Measurements from ENCODE around the gene SLC4A3. TPM values are rescaled to one million over a fixed set of nuclear protein-coding genes. Genes with fewer than 3 reads are reported as not detected.

SLC4A3 gene
- total RNA-seq, 1 experiment from 2014 or later: 11.6 TPM

- Histone ChIP-seq H3K4me2 (ENCODE audit: low read length) (no peak overlapping the region), H3K9me2 (replicated peaks; ENCODE audit: low read length) (no peaks in the 10 kb centered on the region), H4K20me1 (ENCODE audit: low read length) (no peaks in the 10 kb centered on the region), H3K36me3 (ENCODE audit: low read depth, low read length) (no peaks in the 10 kb centered on the region), H3K9ac (ENCODE audit: low read length) (no peak overlapping the region), H3K4me3 (ENCODE audit: low read length) (no peak overlapping the region), H3K9me3 (ENCODE audit: low read length) (no peaks in the 10 kb centered on the region), H2AFZ (ENCODE audit: low read length) (no peak overlapping the region), H3F3A (ENCODE audit: low read length, unreplicated experiment) (no peaks in the 10 kb centered on the region), H3K27me3 (ENCODE audit: low read length) (no peaks in the 10 kb centered on the region), H3K27ac (ENCODE audit: low read length) (no peak overlapping the region), H3K4me1 (ENCODE audit: insufficient read depth, low read length) (peaks cover 5% of the 10 kb centered on the region; the same call in 1 of the 2 replicates), H3K79me2 (ENCODE audit: low read length) (peaks cover 7% of the 10 kb centered on the region)
- intact Hi-C loops (cut with micrococcal nuclease): no loop called here
- DNase-seq (no peak), ATAC-seq (no peak)
- ChIA-PET POLR2A (ENCODE audit: unreplicated experiment) (interaction anchor here (0.6 kb wide), 1 partner anchor 408 kb away, joined by 4 read pairs; no protein-coding TSS in a partner anchor), CTCF (interaction anchor here (0.6 kb wide), 1 partner anchor 72 kb away, joined by 3 read pairs; no protein-coding TSS in a partner anchor)
- no TSS peak for BruUV-seq (replicated peaks)
- TF ChIP-seq EZH2phosphoT487 (IDR thresholded peaks at IDR 0.05; ENCODE audit: borderline replicate concordance, low read length): no peak
- TF ChIP-seq CTCF (conservative IDR thresholded peaks at IDR 0.05; ENCODE audit: low read depth, low read length): no peak
- TF ChIP-seq EZH2 (IDR thresholded peaks at IDR 0.05; ENCODE audit: low read length, unreplicated experiment): no peak
These were observed 4.7 kb downstream of the SLC4A3 start for GRCh38 chr2:219631904-219632759.

- intact Hi-C loops (cut with micrococcal nuclease): no loop called here
- H3K4me2 ChIP-seq (ENCODE audit: low read length): no peak overlapping the region
- H3K79me2 ChIP-seq (ENCODE audit: low read length): peaks cover 7% of the 10 kb centered on the region
- H3K4me3 ChIP-seq (ENCODE audit: low read length): no peak overlapping the region
- no peak overlapping the region for H3K9ac ChIP-seq (ENCODE audit: low read length)
- H3K27me3 ChIP-seq (ENCODE audit: low read length): no peaks in the 10 kb centered on the region
- ChIA-PET POLR2A (ENCODE audit: unreplicated experiment) (interaction anchor here (0.6 kb wide), 1 partner anchor 408 kb away, joined by 4 read pairs; no protein-coding TSS in a partner anchor), CTCF (interaction anchor here (0.6 kb wide), 1 partner anchor 73 kb away, joined by 3 read pairs; no protein-coding TSS in a partner anchor)
- DNase-seq: no peak
- H2AFZ ChIP-seq (ENCODE audit: low read length): no peak overlapping the region
- H3F3A ChIP-seq (ENCODE audit: low read length, unreplicated experiment): no peaks in the 10 kb centered on the region
- no peaks in the 10 kb centered on the region for H3K36me3 ChIP-seq (ENCODE audit: low read depth, low read length)
- no peaks in the 10 kb centered on the region for H3K9me2 ChIP-seq (replicated peaks; ENCODE audit: low read length)
- TF ChIP-seq EZH2phosphoT487 (IDR thresholded peaks at IDR 0.05; ENCODE audit: borderline replicate concordance, low read length) (no peak), CTCF (conservative IDR thresholded peaks at IDR 0.05; ENCODE audit: low read depth, low read length) (no peak), EZH2 (IDR thresholded peaks at IDR 0.05; ENCODE audit: low read length, unreplicated experiment) (no peak)
- ATAC-seq: no peak
- BruUV-seq (replicated peaks): no TSS peak
- peaks cover 5% of the 10 kb centered on the region; the same call in 1 of the 2 replicates for H3K4me1 ChIP-seq (ENCODE audit: insufficient read depth, low read length)
- no peak overlapping the region for H3K27ac ChIP-seq (ENCODE audit: low read length)
- no peaks in the 10 kb centered on the region for H4K20me1 ChIP-seq (ENCODE audit: low read length)
- H3K9me3 ChIP-seq (ENCODE audit: low read length): no peaks in the 10 kb centered on the region
These were observed 5.3 kb downstream of the SLC4A3 start for GRCh38 chr2:219632760-219633105.
